Smooth muscle cell (in vitro differentiated cells): ENCODE measurements around the gene ING5. TPM values are rescaled to one million over a fixed set of nuclear protein-coding genes. Genes with fewer than 3 reads are reported as not detected.

Experiments used
- DNase-seq: peaks from one replicate; lab custom pipeline; 2025; ENCODE audit not compliant: unreplicated experiment; lab: John Stamatoyannopoulos, UW
- H2AFZ ChIP-seq: fragments of 200-600 bp; sonication (generic); 2 replicates; pipeline ENCODE4 v1.6.0; 2016; ENCODE audit warnings: antibody characterized with exemption, low read depth, mild to moderate bottlenecking
- H3F3A ChIP-seq: fragments of 200-600 bp; sonication (generic); 2 replicates; pipeline ENCODE4 v1.6.0; 2017; ENCODE audit warnings: antibody characterized with exemption, low read depth
- H3K27ac ChIP-seq: fragments of 200-600 bp; sonication (generic); 2 replicates; pipeline ENCODE4 v1.5.1; 2016; ENCODE audit warnings: low read depth, mild to moderate bottlenecking
- H3K27me3 ChIP-seq: fragments of 200-600 bp; sonication (generic); 2 replicates; pipeline ENCODE4 v1.6.1; 2016; ENCODE audit warnings: low read depth, mild to moderate bottlenecking
- H3K36me3 ChIP-seq: fragments of 200-600 bp; sonication (generic); 2 replicates; pipeline ENCODE4 v1.5.1; 2016; ENCODE audit warnings: low read depth
- H3K4me1 ChIP-seq: fragments of 200-600 bp; sonication (generic); 2 replicates; pipeline ENCODE4 v1.5.1; 2016; ENCODE audit warnings: low read depth
- H3K4me2 ChIP-seq: fragments of 200-600 bp; sonication (generic); 2 replicates; pipeline ENCODE4 v1.6.0; 2016; ENCODE audit warnings: mild to moderate bottlenecking
- H3K4me3 ChIP-seq: fragments of 200-600 bp; sonication (generic); 2 replicates; pipeline ENCODE4 v1.5.1; 2016; ENCODE audit warnings: mild to moderate bottlenecking
- H3K79me2 ChIP-seq: fragments of 200-600 bp; sonication (generic); 2 replicates; pipeline ENCODE4 v1.6.0; 2016; ENCODE audit warnings: low read depth, mild to moderate bottlenecking
- H3K9ac ChIP-seq: fragments of 200-600 bp; sonication (generic); 2 replicates; pipeline ENCODE4 v1.6.0; 2016; ENCODE audit warnings: low read depth
- H3K9me3 ChIP-seq: fragments of 200-600 bp; sonication (generic); replicated peaks from 2 replicates; pipeline ENCODE4 v1.5.1; 2016; ENCODE audit warnings: low read depth
- H4K20me1 ChIP-seq: fragments of 200-600 bp; sonication (generic); 2 replicates; pipeline ENCODE4 v1.6.0; 2016; ENCODE audit warnings: low read depth
- CTCF ChIP-seq: fragments of 200-600 bp; sonication (generic); IDR thresholded peaks from 2 replicates; pipeline ENCODE4 v1.5.1; 2017; ENCODE audit warnings: borderline replicate concordance, mild to moderate bottlenecking, antibody characterized with exemption; ENCODE audit not compliant: insufficient read depth, poor library complexity, severe bottlenecking
- WGBS: methylation state at CpG from one replicate; pipeline ENCODE4 v1.1.7; 2016; ENCODE audit warnings: low lambda C conversion rate; 5-methylcytosine and 5-hydroxymethylcytosine counted together
- polyA plus RNA-seq: library from polyadenylated mRNA; unstranded; fragments of >200 nt; fragmentation: Nextera tagmentation; extraction: Ambion mirVana; gene quantifications from 2 replicates; pipeline ENCODE4 v1.2.1, GENCODE V29; 2016
- total RNA-seq: library from RNA; depleted of rRNA; stranded (reverse); fragments of >200 nt; gene quantifications from 2 replicates; pipeline ENCODE4 v1.2.3, GENCODE V29; 2014

The ING5 gene
- total and polyA plus RNA-seq, 2 experiments from 2014 or later, result 6.7 to 10.6 TPM

- Histone ChIP-seq H3K27ac (no peak overlapping the region), H3K27me3 (no peaks in the 10 kb centered on the region), H3K9ac (no peak overlapping the region), H3K4me3 (no peak overlapping the region), H3K4me1 (no peaks in the 10 kb centered on the region), H3K36me3 (peaks cover 6% of the 10 kb centered on the region), H4K20me1 (peaks cover 23% of the 10 kb centered on the region), H3K79me2 (no peaks in the 10 kb centered on the region), H3K4me2 (no peak overlapping the region), H3F3A (no peaks in the 10 kb centered on the region), H2AFZ (no peak overlapping the region), H3K9me3 (no peaks in the 10 kb centered on the region)
- WGBS, result 98% methylated on average over 23 of the region's 24 CpGs
- DNase-seq, result no peak
- no peak for TF ChIP-seq CTCF
These were observed 42.4 kb downstream of the ING5 start for GRCh38 chr2:241744028-241744754.

GRCh38 chr2:241745276-241745675 lies 43.4 kb downstream of the ING5 start:
- no peaks in the 10 kb centered on the region for H3K9me3 ChIP-seq
- H3K9ac ChIP-seq, result no peak overlapping the region
- H3F3A ChIP-seq, result no peaks in the 10 kb centered on the region
- TF ChIP-seq CTCF, result no peak
- no peak overlapping the region for H2AFZ ChIP-seq
- peaks cover 12% of the 10 kb centered on the region for H4K20me1 ChIP-seq
- no peak overlapping the region for H3K4me2 ChIP-seq
- H3K4me1 ChIP-seq, result no peaks in the 10 kb centered on the region
- WGBS, result 97% methylated on average over 13 of the region's 13 CpGs
- no peaks in the 10 kb centered on the region for H3K79me2 ChIP-seq
- no peak overlapping the region for H3K4me3 ChIP-seq
- DNase-seq, result no peak
- H3K27ac ChIP-seq, result no peak overlapping the region
- H3K36me3 ChIP-seq, result peaks cover 6% of the 10 kb centered on the region
- no peaks in the 10 kb centered on the region for H3K27me3 ChIP-seq

GRCh38 chr2:241746084-241746483 lies 44.2 kb downstream of the ING5 start:
- 98% methylated on average over 4 of the region's 4 CpGs for WGBS
- DNase-seq, result no peak
- no peak overlapping the region for H3K4me2 ChIP-seq
- H3K9me3 ChIP-seq, result no peaks in the 10 kb centered on the region
- no peak overlapping the region for H3K9ac ChIP-seq
- H3F3A ChIP-seq, result no peaks in the 10 kb centered on the region
- TF ChIP-seq CTCF, result no peak
- no peak overlapping the region for H3K4me3 ChIP-seq
- H3K36me3 ChIP-seq, result peaks cover 6% of the 10 kb centered on the region
- no peaks in the 10 kb centered on the region for H3K79me2 ChIP-seq
- no peak overlapping the region for H3K27ac ChIP-seq
- no peaks in the 10 kb centered on the region for H3K4me1 ChIP-seq
- H3K27me3 ChIP-seq, result no peaks in the 10 kb centered on the region
- H2AFZ ChIP-seq, result no peak overlapping the region
- peaks cover 7% of the 10 kb centered on the region for H4K20me1 ChIP-seq
